HG03442 (cell line): ENCODE results near the gene DAB1.
"Not testable (repeated sequence)": the region's sequence is repeated elsewhere in the genome, so short reads cannot be mapped to it uniquely, and the experiment has no call there.

ENCODE experiments used
- ATAC-seq: cut with Tn5 transposase; IDR thresholded peaks from one replicate; pipeline ENCODE4 v1.9.1; 2021; ENCODE audit warnings: mild to moderate bottlenecking, moderate library complexity; ENCODE audit not compliant: unreplicated experiment

Gene DAB1

DNA sequence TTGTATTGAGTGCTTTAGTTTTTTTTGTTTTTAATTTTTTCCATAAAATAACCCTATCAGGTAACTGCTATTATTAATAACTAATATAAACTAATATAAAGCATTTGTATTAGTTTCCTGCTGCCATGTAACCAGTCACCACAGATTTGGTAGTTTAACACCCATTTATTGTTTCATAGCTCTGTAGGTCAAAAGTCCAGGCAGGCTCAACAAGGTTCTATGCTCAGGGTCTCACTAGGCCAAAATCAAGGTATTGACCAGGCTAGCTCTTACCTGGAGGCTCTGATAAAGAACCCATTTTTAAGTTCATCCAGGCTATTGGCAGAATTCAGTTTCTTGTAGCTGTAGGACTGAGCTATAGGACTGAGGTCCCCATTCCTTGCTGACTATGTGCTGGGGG lies 189.4 kb downstream of the DAB1 start:
- ATAC-seq, result no peak

DNA sequence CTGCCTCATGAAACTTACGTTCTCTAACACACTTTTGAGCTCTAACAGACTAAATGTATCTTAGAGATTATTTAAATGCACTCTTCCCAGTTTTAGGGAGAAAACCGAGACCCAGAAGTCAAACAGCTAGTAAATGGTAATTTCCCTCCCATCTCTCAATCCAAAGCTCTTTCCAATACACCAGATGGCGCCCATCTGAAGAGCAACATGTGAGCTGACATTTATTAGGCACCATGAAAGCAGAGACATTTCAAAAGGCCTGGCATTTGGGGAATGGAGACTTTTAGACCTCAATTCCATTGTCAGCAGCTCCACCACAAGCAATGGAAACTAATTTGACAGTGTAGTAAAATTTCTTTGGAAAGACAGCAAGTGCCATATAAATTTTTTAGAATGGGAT lies 191.4 kb downstream of the DAB1 start:
- ATAC-seq, result no peak

GRCh38 chr1:57229998-57230397 lies 193.9 kb downstream of the DAB1 start:
- no peak for ATAC-seq

- no peak for ATAC-seq
These were observed 194.8 kb downstream of the DAB1 start for GRCh38 chr1:57229076-57229475.

DNA sequence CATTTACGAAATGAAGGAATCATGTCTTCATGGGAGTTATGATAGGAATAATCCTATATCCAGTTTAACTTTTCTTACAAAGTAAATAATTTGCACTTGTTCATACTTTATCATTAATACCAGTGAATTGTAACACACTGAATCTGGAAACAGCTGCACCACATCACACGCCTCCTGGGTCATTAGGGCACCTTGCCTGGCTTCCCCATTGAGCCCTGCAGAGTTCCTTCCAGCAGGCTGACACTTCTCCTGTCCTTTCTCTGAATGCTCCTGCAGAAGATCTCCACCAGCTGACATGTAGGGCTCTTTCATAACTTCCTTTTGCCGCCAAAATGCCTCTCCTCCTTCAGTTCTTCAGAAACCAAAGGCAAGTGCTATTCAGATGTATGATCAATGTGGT lies 201.1 kb downstream of the DAB1 start:
- no peak for ATAC-seq

DNA sequence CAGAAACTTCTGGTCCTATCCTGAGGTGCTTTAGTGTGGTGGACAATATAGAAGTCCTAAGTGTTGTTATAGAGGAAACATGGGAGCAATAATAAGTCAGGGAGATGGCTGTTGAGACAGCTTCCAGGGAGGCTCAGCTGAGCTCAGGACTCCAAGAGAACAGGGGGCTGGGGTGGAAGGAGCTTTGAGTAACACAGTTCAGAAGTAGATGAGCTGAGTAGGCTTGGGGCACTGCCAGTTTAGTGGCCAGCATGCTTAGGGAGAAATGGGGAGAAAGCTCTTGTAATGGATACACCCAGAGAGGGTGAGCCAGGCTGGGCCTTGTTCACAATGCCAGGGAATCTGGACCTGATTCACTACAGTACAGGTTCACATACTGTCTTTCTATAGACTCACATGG lies 201.6 kb downstream of the DAB1 start:
- no peak for ATAC-seq

DNA sequence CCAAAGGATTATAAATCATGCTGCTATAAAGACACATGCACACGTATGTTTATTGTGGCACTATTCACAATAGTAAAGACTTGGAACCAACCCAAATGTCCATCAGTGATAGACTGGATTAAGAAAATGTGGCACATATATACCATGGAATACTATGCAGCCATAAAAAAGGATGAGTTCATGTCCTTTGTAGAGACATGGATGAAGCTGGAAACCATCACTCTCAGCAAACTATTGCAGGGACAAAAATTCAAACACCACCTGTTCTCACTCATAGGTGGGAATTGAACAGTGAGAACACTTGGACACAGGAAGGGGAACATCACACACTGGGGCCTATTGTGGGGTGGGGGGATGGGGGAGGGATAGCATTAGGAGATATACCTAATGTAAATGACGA lies 203.0 kb downstream of the DAB1 start:
- ATAC-seq, result not testable (repeated sequence)

GRCh38 chr1:57218487-57219079 lies 205.3 kb downstream of the DAB1 start:
- ATAC-seq, result no peak

DNA sequence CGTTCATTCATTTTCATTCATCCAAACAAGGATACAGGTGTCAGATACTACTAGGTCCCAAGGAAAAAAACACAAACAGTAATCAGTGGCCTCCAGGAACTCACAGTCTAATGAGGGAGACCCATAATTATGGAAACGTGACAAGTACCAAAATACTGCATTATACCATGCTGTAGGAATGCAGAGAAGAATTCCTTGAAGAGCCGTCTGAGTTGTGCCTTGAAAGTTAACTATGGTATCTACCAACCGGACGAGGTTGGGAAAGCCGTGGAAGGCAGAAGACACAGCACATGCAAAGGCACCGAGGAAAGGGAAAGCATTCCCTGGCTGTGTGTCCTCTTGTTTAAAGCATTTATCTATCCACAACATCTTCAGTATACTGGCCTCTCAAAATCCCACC lies 206.0 kb downstream of the DAB1 start:
- no peak for ATAC-seq

- ATAC-seq, result no peak
These were observed 208.8 kb downstream of the DAB1 start for GRCh38 chr1:57214951-57215575.

DNA sequence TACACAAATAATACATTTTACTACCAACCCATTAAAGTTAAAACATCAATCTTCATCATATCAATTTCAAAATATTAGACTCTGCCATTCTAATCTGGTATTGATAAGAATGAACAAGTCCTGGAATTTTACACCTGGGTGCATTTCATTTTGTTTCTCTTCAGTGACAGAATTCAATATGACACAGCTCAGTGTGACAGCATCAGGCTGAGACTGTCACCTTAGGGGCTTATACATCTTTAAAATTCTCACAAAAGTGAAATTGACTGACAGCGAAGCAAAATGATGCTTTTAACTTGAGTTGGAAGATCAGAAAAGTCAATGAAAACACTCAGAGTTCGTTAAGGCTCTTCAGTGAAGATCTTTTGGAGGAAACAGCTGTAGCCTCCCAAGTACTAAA lies 213.0 kb downstream of the DAB1 start:
- no peak for ATAC-seq

- no peak for ATAC-seq
These were observed 214.4 kb downstream of the DAB1 start for GRCh38 chr1:57209495-57209894.

DNA sequence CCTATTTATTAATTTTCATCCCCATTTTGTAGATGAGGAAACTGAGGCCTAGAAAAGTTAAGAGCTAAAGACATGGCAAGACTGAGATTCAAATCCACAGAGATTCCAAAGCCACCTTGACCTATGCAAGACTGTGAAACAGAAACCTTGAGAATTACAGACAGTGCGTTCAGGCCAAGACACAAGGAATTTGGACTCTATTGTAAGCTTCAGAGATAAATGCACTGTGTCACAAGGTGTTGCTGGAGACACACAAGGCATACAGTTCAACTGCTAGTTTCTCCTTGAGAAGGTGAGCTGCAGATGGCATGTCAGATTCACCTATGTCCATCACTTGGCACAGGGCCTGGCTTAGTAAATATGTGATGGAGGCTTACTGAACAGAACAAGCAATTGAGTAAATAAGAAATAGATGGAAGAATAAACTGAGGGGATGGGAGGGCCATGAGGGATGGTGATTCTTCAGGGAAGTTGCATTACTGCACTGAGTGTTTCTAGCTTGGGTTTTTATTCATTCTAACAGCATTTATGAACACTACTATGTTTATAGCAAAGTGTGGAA lies 215.0 kb downstream of the DAB1 start:
- no peak for ATAC-seq

- ATAC-seq, result no peak
These were observed 217.8 kb downstream of the DAB1 start for GRCh38 chr1:57206038-57206437.

GRCh38 chr1:57204942-57205787 lies 218.7 kb downstream of the DAB1 start:
- no peak for ATAC-seq

DNA sequence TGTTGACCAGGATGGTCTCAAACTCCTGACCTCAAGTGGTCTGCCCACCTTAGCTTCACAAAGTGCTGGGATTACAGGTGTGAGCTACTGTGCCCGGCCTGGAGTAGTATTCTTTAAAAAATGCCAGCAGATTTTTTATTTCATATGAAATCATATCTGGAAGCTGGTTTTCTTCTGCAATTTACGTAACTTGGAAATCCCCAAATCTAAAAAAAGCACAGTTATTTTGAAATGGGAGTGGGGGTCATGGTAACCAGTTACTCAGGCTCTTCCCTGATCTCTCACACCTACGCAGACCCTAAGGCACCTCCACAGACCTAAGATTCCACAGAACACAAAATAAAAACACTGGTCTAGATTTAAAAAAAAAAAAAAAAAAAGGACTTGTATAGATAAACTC lies 219.8 kb downstream of the DAB1 start:
- ATAC-seq, result no peak

DNA sequence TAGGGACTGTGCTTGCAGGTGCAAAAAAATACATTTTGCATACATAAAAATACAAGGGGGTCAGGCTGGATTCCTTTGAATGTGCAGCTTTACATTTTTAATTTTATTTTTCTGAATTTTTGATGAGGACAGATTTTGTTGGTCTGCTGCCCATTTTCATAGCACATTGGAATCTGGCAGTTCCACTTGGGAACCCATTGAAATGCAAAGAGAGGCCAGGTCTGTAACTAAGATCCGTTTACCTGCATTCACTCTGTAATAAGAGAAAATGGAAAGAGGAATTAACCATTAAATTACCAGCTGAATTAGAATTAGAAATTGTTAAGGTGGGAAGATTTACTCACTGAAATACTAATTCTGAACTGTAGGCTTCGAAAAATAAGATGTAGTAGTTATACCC lies 221.6 kb downstream of the DAB1 start:
- ATAC-seq, result no peak

GRCh38 chr1:57198912-57199311 lies 224.9 kb downstream of the DAB1 start:
- ATAC-seq, result no peak

DNA sequence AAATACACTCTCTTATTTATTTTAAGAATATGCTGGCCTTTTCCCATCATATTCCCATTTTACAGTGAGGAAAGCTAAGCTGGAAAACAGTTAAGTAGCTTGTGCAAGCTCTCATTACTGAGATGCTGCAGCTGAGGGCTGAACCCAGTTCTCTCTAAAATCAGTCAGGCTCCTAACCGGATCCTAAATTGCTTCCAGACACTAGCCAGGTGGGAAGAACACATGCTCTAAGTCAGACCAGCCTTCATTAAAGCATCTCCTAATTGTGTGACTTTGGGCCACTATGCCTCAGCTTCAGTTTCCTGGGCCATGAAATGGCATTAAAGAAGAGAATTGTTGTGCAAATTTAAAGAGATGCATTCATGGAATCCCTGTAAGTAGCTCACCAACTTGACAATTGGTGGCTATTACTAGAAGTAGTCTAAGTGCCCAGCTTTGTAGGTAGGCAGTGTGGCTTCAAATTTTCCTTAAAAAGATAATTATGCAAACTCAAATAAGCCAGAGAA lies 228.4 kb downstream of the DAB1 start:
- no peak for ATAC-seq

- no peak for ATAC-seq
These were observed 231.6 kb downstream of the DAB1 start for GRCh38 chr1:57192222-57192621.

DNA sequence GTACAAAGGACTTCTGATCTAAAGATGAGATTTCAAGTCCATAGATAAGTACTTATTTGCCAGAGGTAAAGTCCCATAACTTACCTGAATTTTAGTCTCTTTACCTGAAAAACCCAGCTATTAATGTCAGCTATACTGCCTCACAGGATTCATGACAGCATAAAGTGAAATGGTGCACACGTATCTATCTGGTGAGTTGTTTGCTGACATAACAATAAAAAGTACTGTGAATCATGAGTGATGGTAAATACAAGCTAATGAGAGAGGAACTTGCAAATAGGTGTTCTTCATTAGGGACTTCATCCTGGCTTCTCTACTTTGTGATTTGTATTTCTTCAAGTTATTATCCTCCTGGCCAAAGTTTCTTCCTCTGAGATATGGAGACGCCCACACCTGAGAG lies 233.0 kb downstream of the DAB1 start:
- no peak for ATAC-seq

- ATAC-seq, result no peak
These were observed 235.7 kb downstream of the DAB1 start for GRCh38 chr1:57188168-57188567.
